Measurements from ENCODE around the gene SPANXN4.

The SPANXN4 gene

GRCh38 chrX:143025628-143026027 lies at the start of gene SPANXN4:
Gene SPANXN4, plus strand, starts transcription at chrX:143025928. Its CDS starts 87 bp downstream, at chrX:143026015.
- DNase-seq = no peak

GRCh38 chrX:142977128-142977914 lies 48.4 kb upstream of the SPANXN4 start:
- no peak for DNase-seq

GRCh38 chrX:142978130-142978684 lies 47.5 kb upstream of the SPANXN4 start:
- DNase-seq = no peak

GRCh38 chrX:142982679-142983078 lies 43.0 kb upstream of the SPANXN4 start:
- no peak for DNase-seq

GRCh38 chrX:142994988-142995387 lies 30.7 kb upstream of the SPANXN4 start:
- DNase-seq = no peak

- no peak for DNase-seq
Measured at GRCh38 chrX:142998447-142999198, 27.1 kb upstream of the SPANXN4 start.

GRCh38 chrX:142999199-142999701 lies 26.5 kb upstream of the SPANXN4 start:
- no peak for DNase-seq

- no peak for DNase-seq
Measured at GRCh38 chrX:143002206-143002605, 23.5 kb upstream of the SPANXN4 start.

- no peak for DNase-seq
Measured at GRCh38 chrX:143017272-143017671, 8.5 kb upstream of the SPANXN4 start.

- no peak for DNase-seq
Measured at GRCh38 chrX:143027275-143027674, 1.5 kb downstream of the SPANXN4 start.

- no peak for DNase-seq
Measured at GRCh38 chrX:143047511-143047910, 21.8 kb downstream of the SPANXN4 start.

- no peak for DNase-seq
Measured at GRCh38 chrX:143058120-143058519, 32.4 kb downstream of the SPANXN4 start.

- DNase-seq = no peak
Measured at GRCh38 chrX:143081231-143081630, 55.5 kb downstream of the SPANXN4 start.

- no peak for DNase-seq
Measured at GRCh38 chrX:143082537-143082936, 56.8 kb downstream of the SPANXN4 start.

Data from NCI-H1436 treated with DMSO at 0.1 percent for 48 hours (cell line).